AG09309 (cell line): Measurements from ENCODE around the gene SAFB.

ENCODE experiments used
- DNase-seq: peaks from one replicate; pipeline ENCODE4 v3.0.0-alpha.2; 2010; ENCODE audit warnings: low read depth
- H3K4me3 ChIP-seq: 2 replicates; pipeline ENCODE4 v1.5.1; 2011; ENCODE audit warnings: mild to moderate bottlenecking, low read depth, low read length, moderate library complexity; ENCODE audit not compliant: control insufficient read depth
- TF ChIP-seq, protein P1 (sequence below): IDR thresholded peaks from 2 replicates; pipeline ENCODE4 v1.5.1; 2011; ENCODE audit warnings: mild to moderate bottlenecking, low read depth, low read length, inconsistent platforms; ENCODE audit not compliant: insufficient read depth, control insufficient read depth; ENCODE audit errors: missing control alignments

The SAFB gene

GRCh38 chr19:5632657-5633056 lies 9.8 kb downstream of the SAFB start:
- no peak for DNase-seq
- TF ChIP-seq, protein P1, sequence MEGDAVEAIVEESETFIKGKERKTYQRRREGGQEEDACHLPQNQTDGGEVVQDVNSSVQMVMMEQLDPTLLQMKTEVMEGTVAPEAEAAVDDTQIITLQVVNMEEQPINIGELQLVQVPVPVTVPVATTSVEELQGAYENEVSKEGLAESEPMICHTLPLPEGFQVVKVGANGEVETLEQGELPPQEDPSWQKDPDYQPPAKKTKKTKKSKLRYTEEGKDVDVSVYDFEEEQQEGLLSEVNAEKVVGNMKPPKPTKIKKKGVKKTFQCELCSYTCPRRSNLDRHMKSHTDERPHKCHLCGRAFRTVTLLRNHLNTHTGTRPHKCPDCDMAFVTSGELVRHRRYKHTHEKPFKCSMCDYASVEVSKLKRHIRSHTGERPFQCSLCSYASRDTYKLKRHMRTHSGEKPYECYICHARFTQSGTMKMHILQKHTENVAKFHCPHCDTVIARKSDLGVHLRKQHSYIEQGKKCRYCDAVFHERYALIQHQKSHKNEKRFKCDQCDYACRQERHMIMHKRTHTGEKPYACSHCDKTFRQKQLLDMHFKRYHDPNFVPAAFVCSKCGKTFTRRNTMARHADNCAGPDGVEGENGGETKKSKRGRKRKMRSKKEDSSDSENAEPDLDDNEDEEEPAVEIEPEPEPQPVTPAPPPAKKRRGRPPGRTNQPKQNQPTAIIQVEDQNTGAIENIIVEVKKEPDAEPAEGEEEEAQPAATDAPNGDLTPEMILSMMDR = no peak
- H3K4me3 ChIP-seq = no peak overlapping the region

- TF ChIP-seq, protein P1 = no peak
- no peak for DNase-seq
- H3K4me3 ChIP-seq = no peak overlapping the region
These were observed 12.5 kb downstream of the SAFB start for GRCh38 chr19:5635427-5635826.

- no peak overlapping the region for H3K4me3 ChIP-seq
- TF ChIP-seq, protein P1 = no peak
- DNase-seq = no peak
These were observed 15.1 kb downstream of the SAFB start for GRCh38 chr19:5637971-5638370.

DNA sequence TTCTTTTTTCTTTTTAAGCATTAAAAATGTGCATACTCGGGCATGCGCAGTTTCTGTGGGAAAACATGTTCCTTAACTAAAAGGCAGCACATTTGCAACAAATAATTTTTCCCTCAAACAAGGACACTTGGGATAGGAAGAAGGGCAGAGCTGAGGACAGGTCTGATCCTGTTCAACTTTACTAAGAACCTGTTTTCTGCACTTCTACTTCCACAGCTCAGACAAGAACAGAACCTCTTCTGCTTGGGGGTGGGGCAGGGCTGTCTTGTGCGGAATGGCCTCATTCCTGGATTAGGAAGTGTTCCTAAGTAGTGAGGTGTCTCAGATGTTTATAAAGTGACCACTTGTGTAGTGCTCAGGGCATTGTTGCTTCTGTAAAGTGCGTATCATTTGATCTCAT lies 18.3 kb downstream of the SAFB start:
- no peak for DNase-seq
- H3K4me3 ChIP-seq = no peak overlapping the region
- TF ChIP-seq, protein P1 = no peak

GRCh38 chr19:5642204-5642603 lies 19.3 kb downstream of the SAFB start:
- H3K4me3 ChIP-seq = no peak overlapping the region
- no peak for DNase-seq
- TF ChIP-seq, protein P1 = no peak

- H3K4me3 ChIP-seq = no peak overlapping the region
- DNase-seq = no peak
- TF ChIP-seq, protein P1 = no peak
These were observed 20.2 kb downstream of the SAFB start for GRCh38 chr19:5643060-5643459.

DNA sequence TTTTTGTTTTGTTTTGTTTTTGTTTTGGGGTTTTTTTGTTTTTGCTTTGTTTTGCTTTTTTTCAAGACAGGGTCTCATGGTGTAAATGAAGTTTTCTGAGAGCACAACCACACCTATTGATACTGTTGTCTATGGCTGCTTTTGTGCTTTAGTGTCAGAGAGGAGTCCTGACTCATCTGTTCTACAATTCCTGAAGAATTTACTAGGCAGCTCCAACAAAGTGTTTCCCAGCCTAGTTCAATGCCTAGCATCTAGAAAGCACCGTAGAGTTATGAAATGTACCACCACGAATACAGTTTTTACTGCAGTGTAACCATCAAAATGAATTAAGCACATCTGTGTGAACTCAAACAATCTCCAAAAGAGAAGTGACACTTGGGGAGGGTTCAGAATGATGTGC lies 21.2 kb downstream of the SAFB start:
- TF ChIP-seq, protein P1 = no peak
- peak; percentile 8 for DNase-seq
- H3K4me3 ChIP-seq = no peak overlapping the region
